Measurements from ENCODE around the gene CD8B. TPM values are rescaled to one million over a fixed set of nuclear protein-coding genes. Genes with fewer than 3 reads are reported as not detected.
"Not testable (repeated sequence)": the region's sequence is repeated elsewhere in the genome, so short reads cannot be mapped to it uniquely, and the experiment has no call there.

Gene CD8B
- total RNA-seq = under 1 TPM; 0.37 to 1.00 TPM
- long read RNA-seq, donor 1 = 0 reads
- long read RNA-seq, donor 2, partial matches to known transcripts = 1 of 1 reads
- long read RNA-seq, donor 2, other reads (novel, unspliced or antisense) = 0 of 1 reads

DNA sequence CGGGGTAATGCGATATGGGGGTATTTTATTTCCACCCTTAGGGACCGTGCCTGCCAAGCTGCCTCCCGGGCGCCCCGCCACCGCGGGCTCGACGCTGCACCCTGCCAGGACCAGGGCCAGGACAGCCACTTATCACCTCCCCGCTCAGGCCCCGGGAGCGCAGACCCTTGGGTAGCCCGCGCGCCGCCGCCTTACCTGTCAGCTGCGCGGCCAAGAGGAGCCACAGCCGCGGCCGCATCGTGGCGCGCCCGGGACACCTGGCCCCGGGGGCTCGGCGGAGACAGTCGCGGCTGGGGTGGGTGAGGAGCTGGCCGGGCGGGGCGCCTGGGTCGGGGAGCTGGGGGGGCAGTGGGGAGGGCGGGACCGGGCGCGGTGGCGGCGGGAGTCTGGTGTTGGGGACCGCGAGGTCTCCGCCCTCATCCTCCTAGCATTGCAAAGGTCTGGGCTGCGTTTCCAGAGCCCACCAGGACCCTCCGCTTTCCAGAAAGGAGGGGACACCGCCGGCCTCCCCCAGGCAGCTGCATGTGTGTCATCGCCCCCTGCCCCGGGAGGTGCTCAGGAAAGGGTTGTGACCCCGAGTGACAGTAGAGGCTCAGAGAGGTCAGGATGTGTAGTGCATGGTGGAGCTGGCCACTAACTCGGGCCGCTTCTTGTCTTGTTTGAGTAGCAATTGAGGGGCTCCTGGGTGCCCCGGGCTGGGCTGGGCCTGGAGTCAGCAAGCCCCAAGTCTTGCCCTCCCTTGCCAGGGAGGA lies at the start of gene CD8B:
Gene CD8B (minus strand): TSS at position 259 of the 752 bp plus-strand sequence. CDS start 21 bp downstream, at position 238.
- DNase-seq (ENCODE audit: low spot score); intact Hi-C loops (cut with DNase I): not testable (repeated sequence)

DNA sequence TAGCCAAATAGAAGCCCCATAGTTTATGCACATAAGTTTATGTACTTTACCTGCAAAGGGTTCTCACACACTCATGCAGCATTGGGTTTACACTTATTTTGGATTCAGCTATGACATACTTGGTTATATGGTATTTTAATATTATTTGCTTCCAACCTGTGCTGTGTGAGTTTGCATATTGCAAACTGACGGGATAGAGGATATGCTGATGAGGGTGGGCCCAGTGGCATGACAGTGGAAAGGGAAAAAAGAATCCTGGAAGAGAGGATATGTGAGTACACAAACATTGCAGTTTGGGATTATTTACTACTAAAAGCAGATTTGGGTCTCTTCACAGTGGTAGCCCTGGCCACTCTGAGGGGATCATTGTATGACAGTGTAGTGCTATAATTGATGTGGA lies 44.2 kb upstream of the CD8B start:
- DNase-seq (ENCODE audit: low spot score); intact Hi-C loops (cut with DNase I): not testable (repeated sequence)

DNA sequence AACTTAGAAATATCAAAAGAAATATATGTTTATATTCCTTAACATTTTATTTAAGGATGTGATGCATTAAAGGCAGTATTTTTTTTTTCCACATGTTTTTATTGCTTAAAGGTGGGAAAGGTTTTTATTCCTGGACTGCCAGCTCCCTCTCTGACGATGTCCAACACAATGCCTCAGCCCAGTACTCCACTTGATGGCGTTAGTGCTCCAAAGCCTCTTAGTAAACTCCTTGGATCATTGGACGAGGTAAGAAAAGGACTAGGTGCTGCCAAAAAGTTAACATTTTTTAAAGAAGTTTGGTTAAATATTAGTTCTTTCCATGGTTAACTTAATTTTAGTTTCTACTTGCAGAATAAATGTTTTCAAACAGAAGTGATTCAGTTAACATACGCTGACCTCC lies 39.0 kb upstream of the CD8B start:
- DNase-seq (ENCODE audit: low spot score); intact Hi-C loops (cut with DNase I): not testable (repeated sequence)

DNA sequence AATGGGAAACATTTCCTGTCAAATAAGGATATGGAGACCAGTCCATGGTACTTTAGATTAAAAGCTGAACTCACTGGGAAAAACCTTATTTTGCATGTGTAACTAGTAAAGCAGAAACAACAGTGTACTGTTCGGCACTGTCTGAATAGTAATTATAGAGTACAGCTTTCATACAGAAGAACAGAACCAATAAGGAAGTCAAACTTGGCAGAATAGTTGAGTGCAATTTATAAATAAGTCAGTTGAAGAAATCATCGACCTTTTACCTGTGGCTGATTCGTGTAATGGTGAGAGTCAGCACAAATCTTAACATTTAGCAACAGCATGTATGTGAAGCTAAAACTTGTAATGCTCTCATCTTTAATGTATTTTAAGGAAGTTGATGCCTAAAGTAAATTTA lies 24.3 kb upstream of the CD8B start:
- DNase-seq (ENCODE audit: low spot score); intact Hi-C loops (cut with DNase I): not testable (repeated sequence)

DNA sequence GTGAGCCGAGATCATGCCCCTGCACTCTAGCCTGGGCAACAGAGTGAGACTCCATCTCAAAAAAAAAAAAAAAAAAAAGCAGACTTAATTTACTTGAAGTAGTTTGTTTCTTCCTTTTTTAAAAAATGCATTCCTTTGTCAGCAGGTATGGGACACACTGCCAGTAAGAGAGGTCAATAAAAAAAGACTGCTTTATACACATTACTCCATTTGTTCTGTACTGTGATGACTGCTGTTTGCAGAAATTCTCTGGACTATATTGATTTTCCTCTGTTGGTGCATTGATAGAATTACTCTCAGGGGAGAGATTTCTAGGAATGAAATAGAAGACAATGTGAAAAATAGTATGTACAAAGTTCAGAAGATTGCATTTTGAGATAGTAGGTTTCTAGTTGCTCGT lies 21.2 kb upstream of the CD8B start:
- DNase-seq (ENCODE audit: low spot score); intact Hi-C loops (cut with DNase I): not testable (repeated sequence)

DNA sequence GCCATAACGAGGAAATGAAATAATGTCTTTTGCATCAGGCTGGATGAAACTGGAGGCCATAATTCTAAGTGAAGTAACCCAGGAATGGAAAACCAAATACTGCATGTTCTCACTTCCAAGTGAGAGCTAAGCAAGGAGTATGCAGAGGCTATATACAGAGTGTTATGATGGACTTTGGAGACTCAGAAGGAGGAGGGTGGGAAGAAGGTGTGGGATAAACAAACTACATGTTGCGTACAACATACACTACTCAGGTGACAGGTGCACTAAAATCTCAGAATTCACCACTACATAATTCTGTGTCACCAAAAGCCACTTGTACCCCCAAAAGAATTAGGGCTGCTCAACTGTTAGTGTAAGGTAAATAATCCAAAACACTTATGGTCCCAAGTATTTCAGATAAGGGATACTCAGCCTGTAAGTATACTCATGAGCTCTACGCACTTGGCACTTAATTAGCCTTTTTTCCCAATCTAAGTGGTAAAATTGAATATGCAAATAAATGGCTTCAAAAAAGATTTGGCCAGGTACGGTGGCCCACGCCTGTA lies 20.5 kb upstream of the CD8B start:
- intact Hi-C loops (cut with DNase I) = not testable (repeated sequence)

DNA sequence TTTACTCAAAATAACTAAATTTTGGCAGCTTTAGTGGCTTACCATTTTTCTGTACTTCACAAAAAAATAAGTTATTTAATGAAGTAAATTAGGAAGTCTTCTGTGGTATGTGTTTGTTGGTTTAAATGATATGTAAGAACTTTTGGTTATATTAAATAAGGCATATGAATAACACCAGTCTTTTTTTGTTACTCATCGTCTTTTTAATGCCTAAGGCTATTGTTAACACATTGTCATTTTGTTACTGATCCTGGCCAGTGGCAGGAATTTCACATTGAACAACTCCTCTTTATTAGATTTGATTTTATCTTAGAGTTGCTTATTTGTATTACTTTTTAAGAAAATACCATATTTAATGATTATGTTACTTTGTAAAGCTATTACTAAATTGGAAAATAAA lies 17.3 kb upstream of the CD8B start:
- intact Hi-C loops (cut with DNase I); DNase-seq (ENCODE audit: low spot score): not testable (repeated sequence)

More for the DNA sequence above, 20.5 kb upstream of the CD8B start:
- not testable (repeated sequence) for DNase-seq (ENCODE audit: low spot score)

DNA sequence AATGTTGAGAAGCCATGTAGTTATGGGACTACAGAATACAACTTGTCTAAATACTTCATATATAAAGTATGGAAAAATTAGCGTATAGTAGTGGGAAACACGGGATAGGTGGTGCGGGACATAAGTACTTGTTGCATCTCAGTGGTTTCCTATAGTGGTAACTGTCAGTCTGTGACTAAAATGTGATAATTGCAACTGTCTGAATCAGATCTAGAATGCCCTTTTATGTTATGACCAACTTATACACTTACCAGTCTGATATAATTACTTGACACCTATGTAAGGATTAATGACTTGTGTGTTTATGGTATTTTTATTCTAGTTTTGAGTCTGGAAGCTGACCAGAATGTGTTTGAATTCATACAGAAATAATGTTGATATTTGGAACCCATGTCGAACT lies 9.3 kb upstream of the CD8B start:
- intact Hi-C loops (cut with DNase I) = not testable (repeated sequence)

DNA sequence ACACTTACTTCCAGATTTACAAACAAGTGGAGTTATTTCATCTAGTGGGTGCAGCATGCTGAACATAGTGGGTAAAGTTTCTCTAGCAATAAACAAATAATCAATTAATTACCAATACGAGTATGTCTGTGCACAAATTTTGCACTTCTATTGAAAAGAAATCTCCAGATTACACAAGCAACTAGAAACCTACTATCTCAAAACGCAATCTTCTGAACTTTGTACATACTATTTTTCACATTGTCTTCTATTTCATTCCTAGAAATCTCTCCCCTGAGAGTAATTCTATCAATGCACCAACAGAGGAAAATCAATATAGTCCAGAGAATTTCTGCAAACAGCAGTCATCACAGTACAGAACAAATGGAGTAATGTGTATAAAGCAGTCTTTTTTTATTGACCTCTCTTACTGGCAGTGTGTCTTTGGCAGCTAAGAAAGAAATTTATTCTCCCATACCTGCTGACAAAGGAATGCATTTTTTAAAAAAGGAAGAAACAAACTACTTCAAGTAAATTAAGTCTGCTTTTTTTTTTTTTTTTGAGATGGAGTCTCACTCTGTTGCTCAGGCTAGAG lies 7.3 kb upstream of the CD8B start:
- intact Hi-C loops (cut with DNase I) = not testable (repeated sequence)

More for the DNA sequence above, 9.3 kb upstream of the CD8B start:
- DNase-seq (ENCODE audit: low spot score) = not testable (repeated sequence)

DNA sequence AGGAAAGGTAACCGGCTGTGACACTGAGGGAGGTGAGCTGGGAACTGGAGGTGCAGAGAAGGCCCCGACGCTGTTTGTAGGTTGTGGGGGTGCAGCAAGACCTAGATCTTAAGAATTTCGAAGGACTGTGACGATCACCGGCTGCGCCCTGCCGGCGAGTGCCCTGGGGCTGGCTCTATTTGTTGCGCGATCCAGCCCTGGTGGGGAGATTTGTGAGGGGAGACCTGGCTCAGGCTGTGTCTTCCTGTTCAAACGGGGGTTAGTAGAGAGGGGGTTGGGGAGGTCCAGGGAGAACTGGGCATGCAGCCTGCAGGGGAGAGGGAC lies 656 bp upstream of the CD8B start:
- DNase-seq (ENCODE audit: low spot score); intact Hi-C loops (cut with DNase I): not testable (repeated sequence)

More for the DNA sequence above, 7.3 kb upstream of the CD8B start:
- not testable (repeated sequence) for DNase-seq (ENCODE audit: low spot score)

DNA sequence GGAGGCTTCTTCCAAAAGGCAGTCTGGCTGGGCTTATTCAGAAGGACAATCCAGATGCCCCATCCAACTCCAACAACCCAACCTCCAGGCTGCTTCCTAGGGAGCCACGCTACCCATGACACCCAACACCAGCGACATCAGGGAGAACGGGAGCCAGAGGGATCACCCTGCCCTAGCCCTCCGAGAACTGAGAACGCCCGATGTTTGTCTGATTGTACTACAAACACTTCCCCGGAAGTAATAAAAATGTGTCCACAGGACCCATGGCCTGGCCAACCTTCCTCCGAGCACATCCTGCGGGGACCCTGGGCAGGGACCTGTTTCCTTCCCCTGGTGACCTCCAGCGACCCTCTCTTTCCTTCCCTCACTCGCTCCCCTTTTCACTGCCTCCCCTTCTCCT lies 511 bp downstream of the CD8B start:
- DNase-seq (ENCODE audit: low spot score); intact Hi-C loops (cut with DNase I): not testable (repeated sequence)

DNA sequence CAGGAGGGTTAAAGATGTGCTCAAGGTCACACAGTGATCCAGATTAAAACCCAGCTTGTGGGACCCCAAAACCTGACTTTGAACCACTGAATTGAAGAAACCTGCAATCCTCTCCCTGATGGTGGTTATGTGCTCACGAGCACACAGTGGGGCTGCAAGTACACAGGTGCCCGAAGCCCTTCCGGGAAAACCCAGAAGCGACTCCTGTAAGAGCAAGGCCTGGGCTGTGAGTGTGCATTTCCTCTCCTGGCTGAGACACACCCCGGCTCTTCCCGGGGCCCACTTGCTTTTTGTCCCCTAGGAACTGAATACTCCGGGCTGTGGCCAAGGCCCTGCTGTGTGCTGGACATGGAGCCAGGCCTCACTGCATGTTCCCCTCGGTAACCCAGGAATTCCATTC lies 1.1 kb downstream of the CD8B start:
- intact Hi-C loops (cut with DNase I); DNase-seq (ENCODE audit: low spot score): not testable (repeated sequence)

DNA sequence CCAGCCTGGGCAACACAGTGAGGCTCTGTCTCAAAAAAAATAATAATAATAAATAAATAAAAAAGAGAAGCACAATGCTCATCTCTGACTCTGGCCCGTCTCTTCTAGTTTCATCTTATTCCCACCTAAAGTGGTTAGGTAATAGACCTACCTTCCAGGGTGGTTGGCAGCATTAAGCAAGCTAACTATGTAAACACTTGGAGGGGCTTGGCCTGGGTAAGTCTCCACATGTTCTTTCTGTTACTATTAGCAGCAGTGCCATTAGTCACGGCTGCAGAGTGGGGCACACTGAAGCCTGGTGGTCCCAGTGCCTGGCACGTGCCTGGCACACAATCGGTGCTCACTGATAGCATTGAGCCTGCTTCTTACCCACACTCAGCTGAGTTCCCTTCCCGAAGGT lies 4.0 kb downstream of the CD8B start:
- intact Hi-C loops (cut with DNase I); DNase-seq (ENCODE audit: low spot score): not testable (repeated sequence)

DNA sequence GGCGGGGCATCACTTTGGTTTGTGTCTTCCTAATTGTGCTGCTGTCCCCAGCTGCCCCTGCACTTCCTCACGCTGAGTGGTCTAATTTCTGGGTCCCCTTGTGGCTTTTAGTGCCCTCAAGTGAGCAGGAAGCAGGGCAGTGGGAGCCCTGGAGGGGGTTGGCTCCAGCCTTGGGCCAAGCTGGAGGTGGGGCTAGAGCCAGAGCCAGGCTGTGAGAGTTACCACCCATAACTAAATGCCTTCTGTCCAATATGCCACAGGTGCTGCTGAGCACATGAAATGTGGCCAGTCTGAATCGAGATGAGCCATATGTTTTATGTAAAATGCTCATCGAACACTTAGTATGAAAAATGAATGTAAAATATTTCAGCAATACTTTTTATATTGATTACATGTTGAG lies 5.2 kb downstream of the CD8B start:
- DNase-seq (ENCODE audit: low spot score); intact Hi-C loops (cut with DNase I): not testable (repeated sequence)

DNA sequence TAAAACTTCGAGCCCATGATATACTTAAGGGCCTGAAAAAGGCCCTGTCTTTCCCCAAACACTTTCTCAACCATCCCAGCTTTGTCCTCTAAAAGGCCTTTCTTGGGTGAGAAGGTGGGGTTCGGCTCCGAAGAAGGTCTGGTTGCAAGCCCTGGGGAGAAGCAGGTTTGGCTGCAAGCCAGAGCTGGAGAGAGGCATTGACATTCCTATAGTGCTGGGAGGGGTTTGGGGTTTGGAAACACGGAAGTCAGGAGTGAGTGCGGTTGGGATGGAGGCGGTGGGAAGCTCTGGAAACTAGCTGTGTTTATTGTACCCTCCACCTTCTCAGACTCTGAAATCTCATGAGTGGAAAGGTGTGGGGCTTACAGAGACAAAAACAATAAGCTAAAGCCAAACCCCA lies 5.7 kb downstream of the CD8B start:
- intact Hi-C loops (cut with DNase I); DNase-seq (ENCODE audit: low spot score): not testable (repeated sequence)

DNA sequence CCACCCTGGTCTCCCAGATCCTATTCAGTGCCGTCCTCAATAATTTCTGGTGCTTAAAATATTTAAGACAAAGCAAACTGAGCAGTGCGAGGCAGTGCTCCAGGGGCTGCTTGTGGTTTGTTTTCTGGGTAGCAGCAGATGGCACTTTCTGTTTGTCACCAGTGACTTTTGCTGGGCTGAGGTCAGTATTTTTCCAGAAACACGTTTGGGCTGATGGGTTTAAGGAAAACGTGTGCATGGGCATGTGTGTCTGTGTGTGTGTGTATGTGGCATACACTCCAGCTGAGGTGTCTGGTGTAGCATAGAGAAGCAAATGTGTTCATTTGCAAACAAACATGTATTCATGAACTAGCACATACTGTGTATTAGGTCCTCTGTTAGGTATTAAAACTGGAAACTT lies 10.1 kb downstream of the CD8B start:
- DNase-seq (ENCODE audit: low spot score); intact Hi-C loops (cut with DNase I): not testable (repeated sequence)

DNA sequence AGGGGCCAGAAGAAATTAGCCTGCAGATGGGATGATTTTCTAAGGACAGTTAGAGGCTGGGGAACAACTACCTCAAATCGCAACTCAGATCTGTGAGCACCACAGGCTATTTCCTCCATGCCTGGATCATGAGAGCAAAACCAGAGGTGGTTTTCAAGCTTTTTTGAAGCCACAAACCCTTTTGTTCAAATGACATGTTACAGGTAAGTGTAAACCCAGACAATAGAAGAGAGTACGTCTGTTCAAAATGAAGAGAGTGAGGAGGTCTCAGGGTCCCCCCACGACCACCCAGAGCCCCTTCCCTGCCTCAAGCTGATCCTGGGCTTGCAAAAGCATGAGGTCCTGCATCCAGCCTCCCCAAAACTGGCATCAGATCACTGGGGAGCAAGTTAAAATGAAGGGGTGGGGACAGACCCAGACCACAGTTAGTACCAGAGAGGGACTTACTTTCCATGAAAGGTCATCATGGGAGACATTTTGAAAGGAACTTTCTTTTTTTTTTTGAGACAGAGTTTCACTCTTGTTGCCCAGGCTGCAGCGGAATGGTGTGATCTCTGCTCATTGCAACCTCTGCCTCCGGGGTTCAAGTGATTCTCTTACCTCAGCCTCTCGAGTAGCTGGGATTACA lies 19.0 kb downstream of the CD8B start:
- intact Hi-C loops (cut with DNase I) = not testable (repeated sequence)

DNA sequence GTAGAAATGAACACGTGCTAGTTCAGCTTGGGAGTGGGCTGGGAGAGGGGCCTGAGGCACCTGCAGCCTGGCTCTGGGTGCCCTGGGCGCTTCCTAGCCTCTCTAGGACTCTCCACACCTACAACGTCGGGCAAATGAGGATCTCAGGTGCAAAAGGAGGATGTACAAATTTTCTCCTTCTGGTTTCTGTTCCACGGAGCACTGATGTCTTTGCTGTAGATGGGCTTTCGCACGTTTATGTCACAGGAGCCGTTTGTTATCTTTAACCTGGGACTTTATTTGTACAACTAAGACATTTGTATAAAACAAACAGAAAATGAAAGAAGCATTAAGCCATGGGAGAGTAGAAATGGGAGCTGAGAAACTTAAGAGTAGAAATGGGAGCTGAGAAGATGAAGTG lies 20.4 kb downstream of the CD8B start:
- intact Hi-C loops (cut with DNase I); DNase-seq (ENCODE audit: low spot score): not testable (repeated sequence)

More for the DNA sequence above, 19.0 kb downstream of the CD8B start:
- not testable (repeated sequence) for DNase-seq (ENCODE audit: low spot score)

DNA sequence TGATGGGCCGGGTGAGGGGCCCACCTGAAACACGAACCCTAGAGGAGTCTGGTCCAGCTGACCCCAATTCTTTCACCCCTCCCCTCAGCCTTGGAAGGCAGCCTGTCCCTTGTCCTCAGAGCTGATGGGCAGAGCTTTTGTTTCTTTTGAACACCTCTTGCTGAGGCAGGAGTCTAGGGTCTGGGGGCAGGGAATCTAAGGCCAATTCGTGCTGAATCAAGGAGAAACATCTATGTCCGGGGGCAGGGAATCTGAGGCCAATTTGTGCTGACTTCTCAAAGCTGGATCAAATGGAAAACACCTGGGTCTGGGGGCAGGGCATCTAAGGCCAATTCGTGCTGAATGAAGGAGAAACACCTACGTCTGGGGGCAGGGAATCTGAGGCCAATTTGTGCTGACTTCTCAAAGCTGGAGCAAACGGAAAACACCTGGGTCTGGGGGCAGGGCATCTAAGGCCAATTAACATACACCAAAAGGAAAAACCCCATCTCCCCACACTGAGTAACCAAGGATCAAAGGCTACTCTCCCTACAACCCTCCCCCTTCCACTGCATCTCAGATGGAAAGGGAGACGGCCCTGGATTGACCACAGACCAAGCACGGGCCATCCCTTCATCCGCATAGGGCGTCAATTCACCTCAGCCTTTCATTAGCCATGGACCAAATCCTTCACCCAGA lies 21.7 kb downstream of the CD8B start:
- intact Hi-C loops (cut with DNase I); DNase-seq (ENCODE audit: low spot score): not testable (repeated sequence)

All from posterior vena cava (tissue), 2 donors.